ENCODE results near the gene TET2.

DNA sequence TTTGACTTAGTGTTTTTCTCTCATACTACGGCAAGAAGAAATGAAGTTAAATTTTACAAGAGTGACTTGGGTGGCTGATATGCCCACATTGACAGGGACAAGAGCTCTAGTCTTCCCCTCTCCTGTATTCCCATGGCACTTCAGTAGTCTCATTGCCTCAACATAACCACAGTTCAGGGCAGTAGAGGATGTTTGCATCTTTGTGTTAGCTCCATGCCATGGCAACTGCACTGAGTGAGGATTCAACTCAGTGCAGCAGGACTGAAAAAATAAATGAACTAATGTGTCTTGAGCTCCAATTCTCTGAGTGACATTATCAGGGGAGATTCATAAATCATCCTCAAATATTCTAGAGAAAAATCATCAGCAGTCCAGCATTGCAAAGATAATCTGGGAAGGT is 78.8 kb downstream of the TET2 start:
- no peak for TF ChIP-seq POLR2AphosphoS5 (IDR thresholded peaks at IDR 0.05)
- TF ChIP-seq, protein P1, sequence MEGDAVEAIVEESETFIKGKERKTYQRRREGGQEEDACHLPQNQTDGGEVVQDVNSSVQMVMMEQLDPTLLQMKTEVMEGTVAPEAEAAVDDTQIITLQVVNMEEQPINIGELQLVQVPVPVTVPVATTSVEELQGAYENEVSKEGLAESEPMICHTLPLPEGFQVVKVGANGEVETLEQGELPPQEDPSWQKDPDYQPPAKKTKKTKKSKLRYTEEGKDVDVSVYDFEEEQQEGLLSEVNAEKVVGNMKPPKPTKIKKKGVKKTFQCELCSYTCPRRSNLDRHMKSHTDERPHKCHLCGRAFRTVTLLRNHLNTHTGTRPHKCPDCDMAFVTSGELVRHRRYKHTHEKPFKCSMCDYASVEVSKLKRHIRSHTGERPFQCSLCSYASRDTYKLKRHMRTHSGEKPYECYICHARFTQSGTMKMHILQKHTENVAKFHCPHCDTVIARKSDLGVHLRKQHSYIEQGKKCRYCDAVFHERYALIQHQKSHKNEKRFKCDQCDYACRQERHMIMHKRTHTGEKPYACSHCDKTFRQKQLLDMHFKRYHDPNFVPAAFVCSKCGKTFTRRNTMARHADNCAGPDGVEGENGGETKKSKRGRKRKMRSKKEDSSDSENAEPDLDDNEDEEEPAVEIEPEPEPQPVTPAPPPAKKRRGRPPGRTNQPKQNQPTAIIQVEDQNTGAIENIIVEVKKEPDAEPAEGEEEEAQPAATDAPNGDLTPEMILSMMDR (IDR thresholded peaks at IDR 0.05): no peak
